Epidermal melanocyte (primary cell): ENCODE data around the gene FGF11.
A peak's percentile ranks its signal among the peaks of the same experiment; 100 is the strongest.
"Not testable (repeated sequence)": the region's sequence is repeated elsewhere in the genome, so short reads cannot be mapped to it uniquely, and the experiment has no call there.

Experiments used
- DNase-seq: peaks from one replicate; pipeline ENCODE4 v3.0.0; 2011; ENCODE audit warnings: low spot score; ENCODE audit not compliant: insufficient read length

The FGF11 gene

GRCh38 chr17:7478276-7479212 lies 39.2 kb downstream of the FGF11 start:
- DNase-seq = peak; percentile 61

- DNase-seq = peak; percentile 61
Observed at GRCh38 chr17:7479213-7480088, 40.1 kb downstream of the FGF11 start, which contains the start of gene ZBTB4. TSS of gene ZBTB4 (minus strand) at chr17:7479631. CDS start at chr17:7466801, 12,830 bp downstream.

- DNase-seq = no peak
Observed at GRCh38 chr17:7480089-7480384, 40.7 kb downstream of the FGF11 start.

- not testable (repeated sequence) for DNase-seq
Observed at GRCh38 chr17:7481275-7481674, 42.0 kb downstream of the FGF11 start, which contains the start of gene SLC35G6. TSS of gene SLC35G6 (plus strand) at chr17:7481446. CDS start at chr17:7481517, 71 bp downstream.

GRCh38 chr17:7481842-7482741 lies 42.8 kb downstream of the FGF11 start:
- not testable (repeated sequence) for DNase-seq

GRCh38 chr17:7482742-7483088 lies 43.4 kb downstream of the FGF11 start:
- DNase-seq = not testable (repeated sequence)

GRCh38 chr17:7483255-7484066 lies 44.1 kb downstream of the FGF11 start:
- DNase-seq = peak; percentile 92

GRCh38 chr17:7484067-7484918 lies 45.0 kb downstream of the FGF11 start, which contains the start of gene POLR2A:
TSS of gene POLR2A (plus strand) at chr17:7484366.
- peak; percentile 95 for DNase-seq

- no peak for DNase-seq
Observed at GRCh38 chr17:7484919-7485377, 45.6 kb downstream of the FGF11 start.

GRCh38 chr17:7486181-7486580 lies 46.9 kb downstream of the FGF11 start:
- DNase-seq = no peak

GRCh38 chr17:7490144-7490543 lies 50.8 kb downstream of the FGF11 start:
- no peak for DNase-seq

- no peak for DNase-seq
Observed at GRCh38 chr17:7491583-7491982, 52.3 kb downstream of the FGF11 start.

- no peak for DNase-seq
Observed at GRCh38 chr17:7493941-7494340, 54.6 kb downstream of the FGF11 start.
